Astrocyte of the cerebellum (primary cell): ENCODE data around the gene XRCC1.
"Not testable (repeated sequence)": the region's sequence is repeated elsewhere in the genome, so short reads cannot be mapped to it uniquely, and the experiment has no call there.

Experiments used
- DNase-seq: peaks from one replicate; pipeline ENCODE4 v3.0.0-alpha.2; 2011; ENCODE audit warnings: low read depth
- H3K4me3 ChIP-seq: 2 replicates; pipeline ENCODE4 v1.5.1; 2011; ENCODE audit warnings: mild to moderate bottlenecking, low read depth, low read length, moderate library complexity
- CTCF ChIP-seq: IDR thresholded peaks from 2 replicates; pipeline ENCODE4 v1.5.1; 2012; ENCODE audit warnings: low read length, low read depth, moderate library complexity, mild to moderate bottlenecking; ENCODE audit errors: missing control alignments
- in situ Hi-C: cut with HindIII; loops from 2 replicates; pipeline ENCODE4 v1.10.0; 2017; ENCODE audit warnings: low sequenced_read_pairs

XRCC1 gene

GRCh38 chr19:43551399-43552197 is 23.7 kb downstream of the XRCC1 start:
- in situ Hi-C loops = no loop called here
- DNase-seq = no peak
- TF ChIP-seq CTCF = no peak
- H3K4me3 ChIP-seq = no peak overlapping the region

GRCh38 chr19:43548706-43549105 is 26.6 kb downstream of the XRCC1 start:
- H3K4me3 ChIP-seq = no peak overlapping the region
- TF ChIP-seq CTCF = no peak
- DNase-seq = no peak
- in situ Hi-C loops = no loop called here

GRCh38 chr19:43547926-43548325 is 27.4 kb downstream of the XRCC1 start:
- H3K4me3 ChIP-seq, DNase-seq, in situ Hi-C loops: not testable (repeated sequence)

DNA sequence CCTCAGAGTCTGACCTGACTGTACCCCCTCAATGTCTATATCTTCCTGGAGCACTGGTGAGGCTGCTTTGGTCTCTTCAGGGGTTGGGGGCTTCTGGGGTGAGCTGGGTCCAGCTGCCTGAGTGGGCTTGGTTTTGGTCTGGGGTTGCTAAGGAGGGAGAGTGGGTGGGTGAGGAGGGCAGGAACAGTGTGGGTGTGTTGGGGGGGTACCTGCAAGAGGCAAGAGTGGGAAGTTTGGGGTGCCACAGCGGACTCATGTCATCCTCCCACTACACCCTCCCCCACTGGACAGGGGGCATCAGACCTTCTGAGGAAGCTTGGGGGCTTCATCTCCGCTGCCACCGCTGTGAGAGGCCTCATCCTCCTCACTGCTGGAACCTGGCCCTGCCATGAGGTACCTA is 28.7 kb downstream of the XRCC1 start:
- no peak overlapping the region for H3K4me3 ChIP-seq
- TF ChIP-seq CTCF = no peak
- in situ Hi-C loops = no loop called here
- DNase-seq = no peak

- no peak for DNase-seq
- no peak overlapping the region for H3K4me3 ChIP-seq
- no peak for TF ChIP-seq CTCF
- in situ Hi-C loops = no loop called here
Measured at GRCh38 chr19:43545981-43546380, 29.3 kb downstream of the XRCC1 start.

DNA sequence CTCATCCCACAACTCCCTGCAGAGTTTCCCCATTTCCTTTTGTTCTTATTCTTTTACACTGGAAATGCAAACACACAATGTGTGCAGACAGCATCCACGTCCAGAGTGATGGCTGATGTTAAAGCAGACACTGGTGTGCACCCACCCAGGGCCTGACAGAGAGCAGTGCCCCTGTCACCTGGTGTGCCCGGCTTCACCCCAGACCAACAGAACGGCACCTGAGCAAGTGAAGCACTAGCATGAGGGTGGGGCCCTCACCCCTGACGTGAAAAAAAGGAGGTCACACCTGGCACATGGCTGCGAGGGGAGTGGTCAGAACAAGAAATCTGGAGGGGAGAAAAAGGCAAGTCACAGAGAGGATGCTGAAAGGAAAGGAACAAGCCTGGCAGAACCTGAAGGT is 30.1 kb downstream of the XRCC1 start:
- no peak for TF ChIP-seq CTCF
- no peak for DNase-seq
- in situ Hi-C loops = no loop called here
- H3K4me3 ChIP-seq = no peak overlapping the region

DNA sequence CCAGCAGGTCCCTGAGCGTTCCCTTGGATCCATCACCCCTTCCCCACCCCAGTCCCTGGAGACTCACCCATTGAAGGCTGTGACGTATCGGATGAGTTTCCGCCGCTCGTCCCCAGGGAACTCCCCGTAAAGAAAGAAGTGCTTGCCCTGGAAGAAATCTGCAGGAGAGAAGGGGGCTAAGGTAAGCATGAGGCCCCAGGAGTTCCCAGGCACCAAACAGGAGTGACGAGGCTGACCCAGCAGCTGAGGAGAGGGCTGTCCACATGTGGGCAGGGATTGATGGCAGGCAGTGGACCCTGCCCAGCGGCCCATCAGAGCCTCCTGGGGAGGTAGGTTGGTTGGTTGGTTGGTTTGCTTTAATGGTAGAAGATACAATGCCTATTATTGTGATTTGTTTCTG is 31.2 kb downstream of the XRCC1 start:
- DNase-seq = no peak
- no peak overlapping the region for H3K4me3 ChIP-seq
- TF ChIP-seq CTCF = no peak
- in situ Hi-C loops = no loop called here
